Skeletal muscle tissue (tissue), 4 donors: ENCODE data around the gene TIAM1. TPM values are rescaled to one million over a fixed set of nuclear protein-coding genes. Genes with fewer than 3 reads are reported as not detected.

ENCODE experiments used
- H3K27ac ChIP-seq: one replicate; pipeline ENCODE4 v1.7.0; 2013; ENCODE audit warnings: mild to moderate bottlenecking, low read depth, low read length, inconsistent platforms
- H3K27me3 ChIP-seq, 3 donors: one replicate each; pipeline ENCODE4 v1.7.0; 2013; ENCODE audit warnings: low read length in 3 of 3; ENCODE audit not compliant: control insufficient read depth in 3 of 3, insufficient read depth in 3 of 3
- H3K36me3 ChIP-seq, 3 donors: one replicate each; pipeline ENCODE4 v1.7.0; 2013; ENCODE audit warnings: low read length in 3 of 3; ENCODE audit not compliant: control insufficient read depth in 3 of 3, insufficient read depth in 3 of 3
- H3K4me1 ChIP-seq, 3 donors: one replicate each; pipeline ENCODE4 v1.7.0; 2013; ENCODE audit warnings: low read length in 3 of 3, mild to moderate bottlenecking in 3 of 3; ENCODE audit not compliant: control insufficient read depth in 3 of 3, insufficient read depth in 3 of 3
- H3K4me3 ChIP-seq, 3 donors: one replicate each; pipeline ENCODE4 v1.7.0; 2013; ENCODE audit warnings: low read length in 3 of 3
- H3K9ac ChIP-seq, 3 donors: one replicate each; pipeline ENCODE4 v1.7.0; 2013; ENCODE audit warnings: low read length in 3 of 3, mild to moderate bottlenecking in 3 of 3, moderate library complexity in 2 of 3, low read depth in 1 of 3
- H3K9me3 ChIP-seq, 3 donors: one replicate each; pipeline ENCODE4 v1.7.0; 2013; ENCODE audit warnings: low read length in 3 of 3; ENCODE audit not compliant: control insufficient read depth in 3 of 3
- total RNA-seq: library from RNA; depleted of rRNA; stranded (reverse); fragments of >200 nt; gene quantifications from one replicate; pipeline ENCODE4 v1.2.3, GENCODE V29; 2014
- donor health status: Osteomylitis.

Gene TIAM1
- total RNA-seq, 1 donor from 2014 or later, result 24.5 TPM

DNA sequence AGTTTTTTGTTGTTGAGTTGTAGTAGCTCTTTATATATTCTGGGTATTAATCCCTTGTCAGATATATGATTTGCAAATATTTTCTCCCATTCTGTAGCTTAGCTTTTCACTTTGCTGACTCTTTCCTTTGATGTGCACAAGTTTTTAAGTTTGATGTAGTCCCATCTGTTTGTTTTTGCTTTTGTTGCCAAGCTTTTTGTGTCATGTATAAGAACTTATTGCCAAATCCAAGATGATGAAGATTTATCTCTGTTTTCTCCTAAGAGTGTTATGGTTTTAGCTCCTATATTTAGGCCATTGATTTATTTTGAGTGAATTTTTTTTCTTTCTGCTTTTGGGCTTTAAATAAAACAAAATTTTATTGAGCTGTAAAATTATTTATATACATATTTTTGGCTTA, 253.7 kb downstream of the TIAM1 start:
- no peaks in the 10 kb centered on the region for H3K36me3 ChIP-seq
- no peaks in the 10 kb centered on the region for H3K4me1 ChIP-seq
- H3K27ac ChIP-seq, result no peak overlapping the region

DNA sequence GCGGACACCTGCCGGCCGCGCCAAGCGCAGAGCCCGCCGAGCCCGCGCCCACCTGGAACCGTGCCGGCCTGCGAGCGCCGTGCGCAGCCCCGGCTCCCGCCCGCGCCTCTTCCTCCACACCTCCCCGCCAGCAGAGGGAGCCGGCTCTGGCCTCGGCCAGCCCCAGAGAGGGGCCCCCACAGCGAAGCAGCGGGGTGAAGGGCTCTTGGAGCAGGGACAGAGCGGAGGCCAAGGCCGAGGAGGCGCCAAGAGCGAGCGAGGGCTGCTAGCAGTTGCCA, 255.6 kb downstream of the TIAM1 start:
- H3K27me3 ChIP-seq, result no peaks in the 10 kb centered on the region

More for the DNA sequence above, 253.7 kb downstream of the TIAM1 start:
- H3K9me3 ChIP-seq, result peaks cover 0 to 2% (median 0%) of the 10 kb centered on the region in 3 donors
- H3K27me3 ChIP-seq, result no peaks in the 10 kb centered on the region
- no peak overlapping the region for H3K9ac ChIP-seq
- H3K4me3 ChIP-seq, result no peak overlapping the region

DNA sequence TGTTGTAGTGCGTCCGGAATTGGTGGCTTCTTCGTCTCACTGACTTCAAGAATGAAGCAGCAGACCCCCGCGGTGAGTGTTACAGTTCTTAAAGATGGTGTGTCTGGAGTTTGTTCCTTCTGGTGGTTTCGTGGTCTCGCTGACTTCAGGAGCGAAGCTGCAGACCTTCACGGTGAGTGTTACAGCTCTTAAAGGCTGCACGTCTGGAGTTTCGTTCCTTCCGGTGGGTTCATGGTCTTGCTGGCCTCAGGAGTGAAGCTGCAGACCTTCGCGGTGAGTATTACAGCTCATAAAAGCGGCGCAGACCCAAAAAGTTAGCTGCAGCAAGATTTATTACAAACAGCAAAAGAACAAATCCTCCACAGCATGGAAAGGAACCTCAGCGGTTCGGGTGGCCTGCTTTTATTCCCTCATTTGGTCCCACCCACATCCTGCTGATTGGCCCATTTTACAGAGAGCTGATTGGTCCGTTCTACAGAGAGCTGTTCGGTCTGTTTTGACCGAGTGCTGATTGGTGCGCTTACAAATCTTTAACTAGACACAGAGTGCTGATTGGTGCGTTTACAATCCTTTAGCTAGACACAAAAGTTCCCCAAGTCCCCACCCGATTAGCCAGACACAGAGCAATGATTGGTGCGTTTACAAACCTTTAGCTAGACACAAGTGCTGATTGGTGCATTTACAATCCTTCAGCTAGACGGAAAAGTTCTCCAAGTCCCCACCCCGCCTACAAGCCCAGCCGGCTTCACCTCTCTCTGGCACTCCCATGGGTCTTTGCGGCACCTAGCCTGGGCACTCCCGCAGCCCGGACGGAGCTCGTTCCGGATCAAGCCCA, 256.2 kb downstream of the TIAM1 start:
- no peak overlapping the region for H3K27ac ChIP-seq
- no peak overlapping the region for H3K9ac ChIP-seq
- no peaks in the 10 kb centered on the region for H3K36me3 ChIP-seq
- H3K27me3 ChIP-seq, result no peaks in the 10 kb centered on the region
- H3K4me3 ChIP-seq, result no peak overlapping the region
- peaks cover 0 to 2% (median 0%) of the 10 kb centered on the region in 3 donors for H3K9me3 ChIP-seq
- no peaks in the 10 kb centered on the region for H3K4me1 ChIP-seq

More for the DNA sequence above, 255.6 kb downstream of the TIAM1 start:
- no peak overlapping the region for H3K9ac ChIP-seq
- H3K27ac ChIP-seq, result no peak overlapping the region
- H3K4me1 ChIP-seq, result no peaks in the 10 kb centered on the region
- peaks cover 0 to 2% (median 0%) of the 10 kb centered on the region in 3 donors for H3K9me3 ChIP-seq
- H3K4me3 ChIP-seq, result no peak overlapping the region
- no peaks in the 10 kb centered on the region for H3K36me3 ChIP-seq

DNA sequence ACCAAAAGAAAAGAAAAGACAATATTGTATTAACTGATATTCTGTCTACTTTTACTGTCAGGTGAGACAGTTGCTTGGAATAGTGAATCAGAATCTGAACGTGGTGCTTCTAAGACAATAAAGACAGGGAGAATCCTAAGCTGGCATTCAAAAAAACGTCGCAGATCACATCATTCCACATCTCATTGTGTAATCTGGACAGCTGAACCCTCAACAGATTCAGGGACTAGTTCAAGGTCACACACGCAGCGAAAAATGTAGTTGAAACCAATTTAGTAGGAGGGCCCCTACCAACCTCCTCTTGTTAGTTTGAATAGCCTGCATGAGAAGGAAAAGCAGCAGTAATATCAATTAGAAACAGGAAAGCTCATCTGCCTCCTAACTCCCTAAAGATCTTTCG, 259.4 kb downstream of the TIAM1 start:
- Histone ChIP-seq H3K27me3 (no peaks in the 10 kb centered on the region), H3K4me1 (no peaks in the 10 kb centered on the region), H3K4me3 (no peak overlapping the region), H3K27ac (no peak overlapping the region), H3K36me3 (no peaks in the 10 kb centered on the region), H3K9me3 (peaks cover 0 to 2% (median 0%) of the 10 kb centered on the region in 3 donors), H3K9ac (no peak overlapping the region)

DNA sequence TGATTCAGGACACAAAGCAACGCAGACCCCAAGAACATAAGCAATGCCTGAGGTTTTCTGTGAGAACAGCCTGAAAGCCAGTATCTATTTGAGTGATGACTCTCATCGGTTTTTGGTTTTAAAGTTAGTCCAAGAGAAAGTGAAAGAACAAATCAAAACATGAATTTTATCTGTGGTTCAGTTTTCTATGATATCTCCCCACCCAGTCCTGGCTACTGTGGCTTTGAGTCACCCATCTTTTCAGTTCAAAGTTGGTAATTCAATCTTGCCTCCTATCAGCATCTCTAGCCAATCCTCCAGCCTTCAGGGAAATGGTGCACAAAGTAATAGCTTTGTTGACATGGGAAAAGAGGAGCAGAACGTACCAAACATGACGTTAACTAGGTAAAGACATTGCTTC, 265.3 kb downstream of the TIAM1 start:
- no peak overlapping the region for H3K9ac ChIP-seq
- H3K27me3 ChIP-seq, result no peaks in the 10 kb centered on the region
- no peaks in the 10 kb centered on the region for H3K9me3 ChIP-seq
- no peak overlapping the region for H3K27ac ChIP-seq
- no peaks in the 10 kb centered on the region for H3K36me3 ChIP-seq
- no peaks in the 10 kb centered on the region for H3K4me1 ChIP-seq
- no peak overlapping the region for H3K4me3 ChIP-seq

DNA sequence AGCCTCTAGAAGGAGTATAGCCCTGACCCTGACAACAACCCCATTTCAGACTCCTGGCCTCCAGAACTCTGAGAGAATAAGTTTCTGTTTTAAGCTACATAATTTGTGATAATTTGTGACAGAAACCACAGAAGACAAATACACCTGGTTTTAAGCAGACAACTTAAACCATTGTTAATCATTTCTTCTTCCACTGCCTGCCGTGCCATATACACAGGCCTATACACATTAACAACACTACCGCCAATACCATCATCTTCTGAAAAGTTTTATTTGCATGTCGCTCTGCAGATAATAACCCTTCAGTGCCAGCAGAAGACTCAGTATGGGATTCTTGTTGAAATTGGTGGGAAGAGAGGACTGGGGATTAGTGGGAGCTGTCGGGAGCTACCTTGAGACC, 265.8 kb downstream of the TIAM1 start:
- H3K9ac ChIP-seq, result no peak overlapping the region
- no peaks in the 10 kb centered on the region for H3K27me3 ChIP-seq
- H3K27ac ChIP-seq, result no peak overlapping the region
- H3K4me1 ChIP-seq, result no peaks in the 10 kb centered on the region
- no peaks in the 10 kb centered on the region for H3K36me3 ChIP-seq
- no peaks in the 10 kb centered on the region for H3K9me3 ChIP-seq
- no peak overlapping the region for H3K4me3 ChIP-seq

DNA sequence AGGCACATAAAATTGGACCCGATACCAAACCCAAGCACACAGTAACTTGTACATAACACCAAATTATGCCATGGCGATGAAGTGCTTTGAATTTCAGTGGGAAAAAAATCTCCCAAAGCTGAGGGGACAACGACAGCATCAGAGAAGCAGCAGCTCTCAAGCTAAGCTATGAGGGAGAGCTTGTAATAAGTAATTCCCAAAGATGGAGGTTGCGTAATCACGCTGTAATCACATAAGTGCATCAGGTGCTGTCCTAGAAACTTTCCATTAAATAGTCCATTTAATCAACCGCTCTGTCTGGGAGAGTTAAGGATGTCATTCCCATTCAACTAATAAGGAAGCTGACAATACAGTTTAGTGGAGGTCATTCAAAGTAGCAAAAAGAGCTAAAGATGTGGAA, 268.2 kb downstream of the TIAM1 start:
- no peak overlapping the region for H3K4me3 ChIP-seq
- H3K9me3 ChIP-seq, result no peaks in the 10 kb centered on the region

DNA sequence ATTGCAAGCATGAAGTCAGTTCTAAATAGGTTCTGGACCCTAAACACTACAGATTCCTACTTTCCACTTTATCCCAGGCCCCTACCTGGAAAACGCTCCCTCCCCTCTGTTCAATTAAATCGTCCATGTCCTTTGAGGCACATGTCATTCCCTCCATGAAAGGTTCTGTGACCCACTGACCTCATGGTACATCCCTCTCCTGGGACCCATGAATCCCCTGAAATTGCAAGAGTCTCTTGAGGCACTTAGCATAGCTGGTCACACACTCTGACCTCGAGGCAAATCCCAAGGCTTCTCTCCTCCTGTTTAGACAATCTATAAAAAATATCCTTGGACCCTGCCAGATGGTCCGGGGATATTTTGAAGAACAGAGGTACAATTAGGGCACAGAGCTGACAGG, 271.5 kb downstream of the TIAM1 start:
- no peaks in the 10 kb centered on the region for H3K9me3 ChIP-seq
- H3K36me3 ChIP-seq, result no peaks in the 10 kb centered on the region
- H3K4me1 ChIP-seq, result no peaks in the 10 kb centered on the region
- no peak overlapping the region for H3K27ac ChIP-seq
- no peak overlapping the region for H3K4me3 ChIP-seq
- no peak overlapping the region for H3K9ac ChIP-seq
- peaks cover 0 to 7% (median 0%) of the 10 kb centered on the region in 3 donors for H3K27me3 ChIP-seq

More for the DNA sequence above, 268.2 kb downstream of the TIAM1 start:
- Histone ChIP-seq H3K4me1 (no peaks in the 10 kb centered on the region), H3K36me3 (no peaks in the 10 kb centered on the region), H3K27ac (no peak overlapping the region), H3K27me3 (peaks cover 0 to 4% (median 0%) of the 10 kb centered on the region in 3 donors), H3K9ac (no peak overlapping the region)
